Neuronal stem cell (in vitro differentiated cells): Measurements from ENCODE around the gene PCDHA1.
A peak's percentile ranks its signal among the peaks of the same experiment; 100 is the strongest.

ENCODE experiments used
- DNase-seq: peaks from one replicate; pipeline ENCODE4 v3.0.0-alpha.2; 2013; ENCODE audit warnings: low spot score
- H2AFZ ChIP-seq: one replicate; pipeline ENCODE4 v1.6.1; 2013; ENCODE audit warnings: mild to moderate bottlenecking, low read length, inconsistent platforms
- H2AK5ac ChIP-seq: 2 replicates; pipeline ENCODE4 v1.6.1; 2013; ENCODE audit warnings: low read depth, mild to moderate bottlenecking, inconsistent platforms, low read length, moderate library complexity, mixed read lengths
- H2BK120ac ChIP-seq: 2 replicates; pipeline ENCODE4 v1.6.1; 2013; ENCODE audit warnings: low read depth, mild to moderate bottlenecking, inconsistent platforms, low read length, moderate library complexity, mixed read lengths
- H2BK12ac ChIP-seq: one replicate; pipeline ENCODE4 v1.6.1; 2013; ENCODE audit warnings: low read length, inconsistent platforms
- H2BK15ac ChIP-seq: 2 replicates; pipeline ENCODE4 v1.6.1; 2013; ENCODE audit warnings: mild to moderate bottlenecking, low read length, inconsistent platforms, mixed read lengths
- H2BK5ac ChIP-seq: one replicate; pipeline ENCODE4 v1.6.1; 2013; ENCODE audit warnings: inconsistent platforms, mild to moderate bottlenecking, low read length, moderate library complexity
- H3K14ac ChIP-seq: one replicate; pipeline ENCODE4 v1.6.1; 2013; ENCODE audit warnings: low read length, inconsistent platforms
- H3K18ac ChIP-seq: 2 replicates; pipeline ENCODE4 v1.6.1; 2013; ENCODE audit warnings: low read length, inconsistent platforms
- H3K23ac ChIP-seq: 2 replicates; pipeline ENCODE4 v1.6.1; 2013; ENCODE audit warnings: low read depth, mild to moderate bottlenecking, mixed read lengths, low read length, inconsistent platforms; ENCODE audit not compliant: poor library complexity
- H3K27ac ChIP-seq: replicated peaks from 3 replicates; pipeline ENCODE4 v1.5.1; 2013; ENCODE audit warnings: low read length, inconsistent platforms
- H3K27me3 ChIP-seq, 3 experiments: 2 replicates each; pipeline ENCODE4 v1.6.1; 2013; ENCODE audit warnings: low read length in 3 of 3, mild to moderate bottlenecking in 2 of 3, inconsistent platforms in 1 of 3, low read depth in 1 of 3, mixed read lengths in 1 of 3, moderate library complexity in 1 of 3; ENCODE audit not compliant: control insufficient read depth in 3 of 3, insufficient read depth in 3 of 3
- H3K36me3 ChIP-seq, 2 donors: replicated peaks in 1 of 2; 2 replicates each; pipeline ENCODE4 v1.6.1; 2013; ENCODE audit warnings: low read length in 2 of 2; ENCODE audit not compliant: control insufficient read depth in 2 of 2, insufficient read depth in 2 of 2
- H3K4ac ChIP-seq: 2 replicates; pipeline ENCODE4 v1.6.1; 2013; ENCODE audit warnings: inconsistent platforms, mild to moderate bottlenecking, low read length, moderate library complexity
- H3K4me1 ChIP-seq, 2 donors: 1 replicate in 1 of 2; 2 replicates in 1 of 2; pipeline ENCODE4 v1.6.1; 2013; ENCODE audit warnings: low read length in 2 of 2, low read depth in 1 of 2; ENCODE audit not compliant: control insufficient read depth in 2 of 2, insufficient read depth in 1 of 2
- H3K4me2 ChIP-seq: one replicate; pipeline ENCODE4 v1.6.1; 2013; ENCODE audit warnings: mild to moderate bottlenecking, low read length, inconsistent platforms; ENCODE audit not compliant: insufficient read depth, poor library complexity, severe bottlenecking
- H3K4me3 ChIP-seq, 2 donors: 2 replicates each; pipeline ENCODE4 v1.5.1; 2013; ENCODE audit warnings: low read length in 2 of 2, mild to moderate bottlenecking in 2 of 2, inconsistent platforms in 1 of 2, moderate library complexity in 1 of 2
- H3K79me1 ChIP-seq: one replicate; pipeline ENCODE4 v1.6.1; 2013; ENCODE audit warnings: low read depth, mild to moderate bottlenecking, inconsistent platforms, low read length, moderate library complexity
- H3K9ac ChIP-seq: one replicate; pipeline ENCODE4 v1.6.1; 2013; ENCODE audit warnings: mild to moderate bottlenecking, low read depth, low read length, inconsistent platforms; ENCODE audit not compliant: poor library complexity
- H3K9me3 ChIP-seq, 2 donors: replicated peaks in 1 of 2; 2 replicates each; pipeline versions ENCODE3 to v1.6.1; 2013; ENCODE audit warnings: low read length in 2 of 2, mild to moderate bottlenecking in 2 of 2, inconsistent platforms in 1 of 2, low read depth in 1 of 2, mixed read lengths in 1 of 2, moderate library complexity in 1 of 2; ENCODE audit not compliant: control insufficient read depth in 2 of 2, insufficient read depth in 1 of 2
- H4K8ac ChIP-seq: one replicate; pipeline ENCODE4 v1.6.1; 2013; ENCODE audit warnings: low read depth, mild to moderate bottlenecking, inconsistent platforms, low read length, moderate library complexity
- H4K91ac ChIP-seq: one replicate; pipeline ENCODE4 v1.6.1; 2013; ENCODE audit warnings: low read length, low read depth, mild to moderate bottlenecking, inconsistent platforms; ENCODE audit not compliant: poor library complexity
- WGBS, 2 donors: extraction: QIAGEN DNeasy Blood & Tissue Kit; methylation state at CpG; one replicate each; pipeline ENCODE4 v1.1.7; 2013; ENCODE audit warnings: missing lambda C conversion rate in 2 of 2, mixed read lengths in 1 of 2; ENCODE audit not compliant: insufficient read length in 2 of 2, insufficient replicate concordance in 1 of 2; ENCODE audit errors: extremely low coverage in 2 of 2; 5-methylcytosine and 5-hydroxymethylcytosine counted together

PCDHA1 gene

DNA sequence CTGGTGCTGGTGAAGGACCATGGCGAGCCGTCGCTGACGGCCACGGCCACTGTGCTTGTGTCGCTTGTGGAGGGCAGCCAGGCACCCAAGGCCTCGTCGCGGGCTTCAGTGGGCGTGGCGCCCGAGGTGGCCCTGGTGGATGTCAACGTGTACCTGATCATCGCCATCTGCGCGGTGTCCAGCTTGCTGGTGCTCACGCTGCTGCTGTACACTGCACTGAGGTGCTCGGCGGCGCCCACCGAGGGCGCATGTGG, 72.0 kb downstream of the PCDHA1 start:
- Histone ChIP-seq H2AK5ac (no peak overlapping the region), H2BK120ac (no peak overlapping the region), H4K91ac (no peak overlapping the region), H2BK15ac (no peak overlapping the region), H4K8ac (no peak overlapping the region), H3K4ac (no peak overlapping the region), H3K79me1 (peaks cover 4% of the 10 kb centered on the region), H3K27ac (no peak overlapping the region), H2BK5ac (no peak overlapping the region), H3K14ac (no peak overlapping the region), H2BK12ac (no peak overlapping the region), H3K18ac (no peak overlapping the region), H2AFZ (no peak overlapping the region), H3K4me1 (no peaks in the 10 kb centered on the region), H3K4me2 (no peak overlapping the region), H3K23ac (no peak overlapping the region), H3K4me3 (no peak overlapping the region), H3K9me3 (peaks cover 22 to 53% of the 10 kb centered on the region in 2 donors), H3K9ac (no peak overlapping the region), H3K36me3 (peaks cover 9 to 30% of the 10 kb centered on the region in 2 donors), H3K27me3 (no peaks in the 10 kb centered on the region)
- no peak for DNase-seq
- WGBS, 2 donors: no CpG with 5 or more reads among the region's 22 CpGs

DNA sequence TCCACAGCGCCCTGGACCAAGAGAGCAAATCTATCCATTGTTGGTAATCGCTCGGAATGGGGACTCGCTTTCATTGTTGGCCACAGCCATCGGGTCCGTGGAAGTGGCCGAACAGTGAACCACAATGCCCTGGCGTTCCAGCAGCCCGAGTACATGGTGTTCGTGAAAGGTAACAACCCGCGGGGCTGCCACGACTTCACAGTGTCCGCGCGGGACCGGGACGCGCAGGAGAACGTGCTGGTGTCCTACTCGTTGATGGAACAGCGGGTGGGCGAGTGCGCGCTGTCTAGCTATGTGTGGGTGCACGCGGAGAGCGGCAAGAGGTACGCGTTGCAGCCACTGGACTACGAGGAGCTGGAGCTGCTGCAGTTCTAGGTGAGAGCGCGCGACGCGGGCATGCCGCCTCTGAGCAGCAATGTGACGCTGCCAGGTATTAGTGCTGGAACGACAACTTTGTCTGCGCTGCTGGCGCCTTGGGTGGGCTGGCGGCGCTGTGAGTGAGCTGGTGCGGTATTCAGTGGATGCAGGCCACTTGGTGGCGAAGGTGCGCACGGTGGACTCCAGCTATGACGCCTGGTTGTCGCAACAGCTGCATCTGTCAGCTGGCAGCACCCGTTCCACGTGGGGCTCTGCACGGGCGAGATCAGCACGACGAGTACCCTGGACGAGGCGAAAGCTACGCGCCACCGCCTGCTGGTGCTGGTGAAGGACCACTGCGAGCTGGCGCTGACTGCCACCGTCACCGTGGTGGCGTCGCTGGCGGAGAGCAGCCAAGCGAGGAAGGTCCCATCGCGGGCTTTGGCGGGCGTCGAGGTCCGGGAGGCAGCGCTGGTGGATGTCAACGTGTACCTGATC, 76.7 kb downstream of the PCDHA1 start:
- no peak overlapping the region for H3K18ac ChIP-seq
- no peak overlapping the region for H2BK15ac ChIP-seq

DNA sequence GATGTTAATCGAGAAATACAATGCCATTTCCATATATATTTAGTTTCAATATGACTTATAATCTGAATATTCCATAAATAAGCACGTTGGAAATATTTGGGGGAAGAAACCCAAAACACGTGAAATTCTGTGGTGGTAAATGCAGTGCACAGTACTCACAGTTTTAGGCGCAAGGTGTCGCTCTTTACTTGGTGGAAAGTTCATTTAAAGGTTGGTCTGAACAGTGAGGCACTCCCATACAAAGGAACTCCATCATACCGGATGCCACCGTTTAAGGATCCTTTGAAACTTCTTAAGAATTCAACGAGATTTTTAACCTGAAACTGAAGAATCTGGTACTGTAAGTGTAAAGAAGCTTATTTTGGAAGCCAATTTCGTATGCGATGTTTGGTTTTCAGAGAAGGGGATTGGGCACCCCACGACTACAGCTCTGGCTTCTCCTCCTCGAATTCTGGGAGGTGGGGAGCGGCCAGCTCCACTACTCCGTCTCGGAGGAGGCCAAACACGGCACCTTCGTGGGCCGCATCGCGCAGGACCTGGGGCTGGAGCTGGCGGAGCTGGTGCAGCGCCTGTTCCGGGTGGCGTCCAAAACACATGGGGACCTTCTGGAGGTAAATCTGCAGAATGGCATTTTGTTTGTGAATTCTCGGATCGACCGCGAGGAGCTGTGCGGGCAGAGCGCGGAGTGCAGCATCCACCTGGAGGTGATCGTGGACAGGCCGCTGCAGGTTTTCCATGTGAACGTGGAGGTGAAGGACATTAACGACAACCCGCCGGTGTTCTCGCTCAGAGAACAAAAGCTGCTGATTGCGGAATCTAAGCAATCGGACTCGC, 83.0 kb downstream of the PCDHA1 start, which contains the start of gene PCDHA11:
Gene PCDHA11, plus strand, starts transcription at position 237 of the 834 bp plus-strand sequence. Its CDS starts 147 bp downstream, at position 384.
- Histone ChIP-seq H2BK5ac (no peak within 1 kb of the TSS), H3K4ac (no peak within 1 kb of the TSS), H4K8ac (no peak within 1 kb of the TSS), H3K9ac (peak within 1 kb of the TSS; percentile 64), H3K79me1 (peaks cover 8% of the 10 kb centered on the region), H2BK12ac (no peak within 1 kb of the TSS), H2BK120ac (no peak within 1 kb of the TSS), H3K27ac (no peak within 1 kb of the TSS), H3K14ac (no peak within 1 kb of the TSS), H3K36me3 (peaks cover 13 to 22% of the 10 kb centered on the region in 2 donors), H2AFZ (no peak within 1 kb of the TSS), H3K27me3 (no peaks in the 10 kb centered on the region), H3K18ac (peak within 1 kb of the TSS; percentile 33), H3K4me1 (no peaks in the 10 kb centered on the region), H4K91ac (no peak within 1 kb of the TSS), H3K4me3 (peak within 1 kb of the TSS in 1 of 2 donors; percentile 86), H3K4me2 (no peak within 1 kb of the TSS), H3K23ac (no peak within 1 kb of the TSS), H3K9me3 (peaks cover 13 to 32% of the 10 kb centered on the region in 2 donors), H2AK5ac (no peak within 1 kb of the TSS), H2BK15ac (no peak within 1 kb of the TSS)
- DNase-seq: peak; percentile 42
- WGBS, 2 donors: no CpG with 5 or more reads among the region's 41 CpGs

More for the DNA sequence above, 76.7 kb downstream of the PCDHA1 start:
- Histone ChIP-seq H2BK12ac (peak overlapping the region; percentile 10), H3K4ac (no peak overlapping the region), H3K27ac (no peak overlapping the region), H2AFZ (no peak overlapping the region), H3K79me1 (peaks cover 4% of the 10 kb centered on the region), H3K4me1 (no peaks in the 10 kb centered on the region), H4K91ac (peak overlapping the region; percentile 72), H2BK5ac (no peak overlapping the region), H3K14ac (no peak overlapping the region), H4K8ac (no peak overlapping the region), H2AK5ac (no peak overlapping the region), H3K27me3 (no peaks in the 10 kb centered on the region), H3K23ac (peak overlapping the region; percentile 90), H3K9ac (no peak overlapping the region), H3K4me3 (no peak overlapping the region), H3K9me3 (peaks cover 25 to 46% of the 10 kb centered on the region in 2 donors), H3K4me2 (no peak overlapping the region), H2BK120ac (no peak overlapping the region), H3K36me3 (peaks cover 12 to 22% of the 10 kb centered on the region in 2 donors)
- WGBS, 2 donors: no CpG with 5 or more reads among the region's 76 CpGs
- DNase-seq: no peak

DNA sequence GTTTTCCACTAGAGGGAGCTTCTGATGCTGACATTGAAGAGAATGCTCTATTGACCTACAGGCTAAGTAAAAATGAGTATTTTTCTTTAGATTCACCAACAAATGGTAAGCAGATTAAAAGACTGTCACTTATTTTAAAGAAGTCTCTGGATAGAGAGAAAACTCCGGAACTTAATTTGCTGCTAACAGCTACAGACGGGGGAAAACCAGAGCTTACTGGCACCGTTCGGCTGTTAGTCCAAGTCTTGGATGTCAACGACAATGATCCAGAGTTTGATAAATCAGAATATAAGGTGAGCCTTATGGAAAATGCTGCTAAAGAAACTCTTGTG, 83.6 kb downstream of the PCDHA1 start:
- H3K9ac ChIP-seq: no peak overlapping the region
- H2AK5ac ChIP-seq: no peak overlapping the region
- H3K18ac ChIP-seq: no peak overlapping the region
- no peak overlapping the region for H3K4me3 ChIP-seq
- no peak overlapping the region for H3K27ac ChIP-seq
- no peak overlapping the region for H4K91ac ChIP-seq
- no peak overlapping the region for H3K23ac ChIP-seq
- H3K4ac ChIP-seq: no peak overlapping the region
- no peak overlapping the region for H3K14ac ChIP-seq
- no peak overlapping the region for H2BK120ac ChIP-seq
- H2AFZ ChIP-seq: no peak overlapping the region
- no peak overlapping the region for H2BK15ac ChIP-seq
- DNase-seq: no peak
- H3K4me1 ChIP-seq: no peaks in the 10 kb centered on the region
- H3K36me3 ChIP-seq: peaks cover 13 to 22% of the 10 kb centered on the region in 2 donors
- H3K9me3 ChIP-seq: peaks cover 13 to 27% of the 10 kb centered on the region in 2 donors
- H2BK5ac ChIP-seq: no peak overlapping the region
- H3K27me3 ChIP-seq: no peaks in the 10 kb centered on the region
- H3K79me1 ChIP-seq: peaks cover 8% of the 10 kb centered on the region
- no peak overlapping the region for H3K4me2 ChIP-seq
- WGBS, 2 donors: no CpG with 5 or more reads among the region's 5 CpGs
- H4K8ac ChIP-seq: no peak overlapping the region
- no peak overlapping the region for H2BK12ac ChIP-seq
